Measurements from ENCODE around the gene LGALS3BP. TPM values are rescaled to one million over a fixed set of nuclear protein-coding genes. Genes with fewer than 3 reads are reported as not detected.
"Not testable (repeated sequence)": the region's sequence is repeated elsewhere in the genome, so short reads cannot be mapped to it uniquely, and the experiment has no call there.

Gene LGALS3BP
- total RNA-seq, 1 donor from 2014 or later = 365 TPM

DNA sequence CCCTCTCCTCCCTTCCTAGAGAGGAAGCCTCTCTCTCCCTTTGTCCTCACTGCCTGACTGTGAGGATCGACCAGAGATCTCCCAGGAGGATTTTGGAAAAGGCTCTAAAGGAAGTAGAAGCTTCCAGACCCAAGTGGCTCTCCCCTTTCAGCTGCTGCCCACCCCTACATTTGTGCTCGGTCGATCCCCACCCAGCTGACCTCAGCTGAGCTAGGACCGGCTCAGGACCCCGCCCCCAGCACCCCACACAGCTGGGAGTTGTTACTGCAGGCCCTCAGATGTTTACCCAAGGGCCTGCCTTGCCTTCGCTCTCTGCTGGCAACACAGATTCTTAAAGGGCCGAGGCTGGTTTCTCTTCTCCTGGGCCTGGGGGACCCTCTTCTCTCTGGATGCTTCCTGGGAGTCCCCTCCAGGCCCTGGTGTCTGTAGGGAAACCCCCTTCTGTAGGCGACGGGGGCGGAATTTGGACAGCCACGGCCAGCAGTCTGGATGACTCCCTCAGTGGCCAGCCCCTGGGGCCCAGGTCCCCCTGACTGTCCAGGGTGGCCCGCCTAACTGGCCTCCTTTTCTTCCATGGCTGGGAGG, 27.7 kb downstream of the LGALS3BP start:
- no peak for DNase-seq (ENCODE audit: low spot score in 2 of 2)
- no peak overlapping the region for H3K27ac ChIP-seq

GRCh38 chr17:78950870-78951269, 28.9 kb downstream of the LGALS3BP start:
- TF ChIP-seq CTCF (IDR thresholded peaks at IDR 0.05) = no peak
- intact Hi-C loops (cut with DNase I) = no loop called here
- no peak for DNase-seq (ENCODE audit: low spot score in 2 of 2)
- no peaks in the 10 kb centered on the region for H3K36me3 ChIP-seq
- no peaks in the 10 kb centered on the region for H3K4me1 ChIP-seq
- H3K4me3 ChIP-seq = no peak overlapping the region
- H3K9me3 ChIP-seq = peaks cover 7% of the 10 kb centered on the region in 2 donors
- H3K27me3 ChIP-seq = no peaks in the 10 kb centered on the region
- no peak overlapping the region for H3K27ac ChIP-seq

More for the DNA sequence above, 27.7 kb downstream of the LGALS3BP start:
- no peak overlapping the region for H3K4me3 ChIP-seq
- H3K27me3 ChIP-seq = no peaks in the 10 kb centered on the region
- intact Hi-C loops (cut with DNase I) = no loop called here
- H3K4me1 ChIP-seq = no peaks in the 10 kb centered on the region
- no peaks in the 10 kb centered on the region for H3K36me3 ChIP-seq
- TF ChIP-seq CTCF (IDR thresholded peaks at IDR 0.05) = no peak
- H3K9me3 ChIP-seq = peaks cover 7% of the 10 kb centered on the region in 2 donors

- H3K27ac ChIP-seq = no peak overlapping the region
- peaks cover 7% of the 10 kb centered on the region in 2 donors for H3K9me3 ChIP-seq
- intact Hi-C loops (cut with DNase I) = no loop called here
- H3K27me3 ChIP-seq = no peaks in the 10 kb centered on the region
- DNase-seq (ENCODE audit: low spot score in 2 of 2) = no peak
- H3K36me3 ChIP-seq = no peaks in the 10 kb centered on the region
- TF ChIP-seq CTCF (IDR thresholded peaks at IDR 0.05) = no peak
- H3K4me1 ChIP-seq = no peaks in the 10 kb centered on the region
- no peak overlapping the region for H3K4me3 ChIP-seq
Observed at GRCh38 chr17:78947235-78948149, 32.2 kb downstream of the LGALS3BP start.

DNA sequence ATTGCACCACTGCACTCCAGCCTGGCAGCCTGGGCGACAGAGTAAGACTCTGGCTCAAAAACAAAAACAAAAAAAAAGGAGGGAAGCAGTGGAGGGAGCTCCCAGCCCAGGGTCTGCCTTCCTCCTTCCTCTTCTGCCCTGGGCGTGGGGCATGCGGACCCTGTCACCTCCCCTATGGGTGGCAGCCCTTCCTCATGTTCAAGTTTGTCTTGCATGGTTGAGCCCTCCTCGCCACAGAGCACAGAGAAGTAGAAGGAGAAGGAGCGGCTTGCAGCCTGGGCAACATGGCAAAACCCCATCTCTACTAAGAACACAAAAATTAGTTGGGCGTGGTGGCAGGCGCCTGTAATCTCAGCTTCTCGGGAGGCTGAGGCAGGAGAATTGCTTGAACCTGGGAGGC, 33.1 kb downstream of the LGALS3BP start:
- no peak overlapping the region for H3K27ac ChIP-seq
- H3K4me3 ChIP-seq = no peak overlapping the region
- H3K9me3 ChIP-seq = peaks cover 7% of the 10 kb centered on the region in 2 donors
- H3K4me1 ChIP-seq = no peaks in the 10 kb centered on the region
- no peak for TF ChIP-seq CTCF (IDR thresholded peaks at IDR 0.05)
- no peak for DNase-seq (ENCODE audit: low spot score in 2 of 2)
- H3K36me3 ChIP-seq = no peaks in the 10 kb centered on the region
- H3K27me3 ChIP-seq = no peaks in the 10 kb centered on the region
- intact Hi-C loops (cut with DNase I) = no loop called here

DNA sequence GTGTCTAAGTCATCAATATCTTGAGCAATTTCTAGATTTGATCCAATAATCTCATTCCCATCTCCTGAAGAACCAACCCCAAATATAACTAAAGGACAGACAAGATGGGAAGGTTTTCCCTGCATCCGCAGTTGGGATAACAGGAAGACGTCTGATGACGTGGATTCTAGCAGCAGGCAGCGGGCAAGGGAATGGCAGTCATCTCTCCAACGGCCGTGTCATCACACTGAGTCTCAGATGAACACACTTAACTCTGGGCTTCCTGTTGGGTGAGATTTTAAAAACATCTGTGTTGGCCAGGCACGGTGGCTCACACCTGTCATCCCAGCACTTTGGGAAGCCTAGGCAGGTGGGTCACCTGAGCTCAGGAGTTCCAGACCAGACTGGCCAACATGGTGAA, 33.6 kb downstream of the LGALS3BP start:
- H3K27ac ChIP-seq = no peak overlapping the region
- H3K4me1 ChIP-seq = no peaks in the 10 kb centered on the region
- H3K4me3 ChIP-seq = no peak overlapping the region
- no peaks in the 10 kb centered on the region for H3K36me3 ChIP-seq
- H3K9me3 ChIP-seq = peaks cover 7% of the 10 kb centered on the region in 2 donors
- no peak for DNase-seq (ENCODE audit: low spot score in 2 of 2)
- no peak for TF ChIP-seq CTCF (IDR thresholded peaks at IDR 0.05)
- H3K27me3 ChIP-seq = no peaks in the 10 kb centered on the region
- intact Hi-C loops (cut with DNase I) = no loop called here

GRCh38 chr17:78945455-78945854, 34.3 kb downstream of the LGALS3BP start:
- DNase-seq (ENCODE audit: low spot score in 2 of 2); H3K4me3 ChIP-seq; H3K4me1 ChIP-seq; H3K36me3 ChIP-seq; H3K27ac ChIP-seq; H3K27me3 ChIP-seq; intact Hi-C loops (cut with DNase I); H3K9me3 ChIP-seq: not testable (repeated sequence)

Data from ascending aorta (tissue), 2 donors.